Omental fat pad (tissue), 4 donors: ENCODE measurements around the gene TFRC. TPM values are rescaled to one million over a fixed set of nuclear protein-coding genes. Genes with fewer than 3 reads are reported as not detected.

Source experiments
- ATAC-seq: fragments of 150-250 bp; one replicate; pipeline ENCODE4 v1.9.1; 2016; ENCODE audit warnings: mild to moderate bottlenecking, moderate library complexity; ENCODE audit not compliant: low FRiP score
- DNase-seq: peaks from one replicate; pipeline ENCODE4 v3.0.0-alpha.2; 2019; ENCODE audit warnings: low spot score
- CTCF ChIP-seq, 3 donors: fragments of 450-650 bp; IDR thresholded peaks; one replicate each; pipeline ENCODE4 v1.5.1; 2016 to 2017; ENCODE audit warnings: antibody characterized with exemption in 3 of 3, mild to moderate bottlenecking in 3 of 3, moderate library complexity in 2 of 3
- total RNA-seq, 4 donors: library from RNA; depleted of rRNA; stranded (reverse); fragments of >200 nt; gene quantifications; one replicate each; pipeline ENCODE4 v1.1.0, GENCODE V29; 2016

TFRC gene
- 100 to 1,000 TPM; 144 to 333 (median 242) TPM for total RNA-seq

GRCh38 chr3:196081834-196082618 is at the start of gene TFRC:
Gene TFRC (minus strand): TSS chr3:196082090. CDS start chr3:196077099, 4,991 bp downstream.
- peak; percentile 99 for ATAC-seq
- peak; percentile 87 for DNase-seq
- no peak for TF ChIP-seq CTCF (IDR thresholded peaks at IDR 0.05)

GRCh38 chr3:196128172-196128843 is 46.4 kb upstream of the TFRC start:
- ATAC-seq = no peak
- no peak for DNase-seq

GRCh38 chr3:196127308-196128040 is 45.6 kb upstream of the TFRC start:
- DNase-seq (no peak), ATAC-seq (no peak)

More at GRCh38 chr3:196128172-196128843, 46.4 kb upstream of the TFRC start:
- no peak for TF ChIP-seq CTCF (IDR thresholded peaks at IDR 0.05)

GRCh38 chr3:196124608-196125007 is 42.7 kb upstream of the TFRC start:
- TF ChIP-seq CTCF (IDR thresholded peaks at IDR 0.05) = no peak
- ATAC-seq = no peak
- DNase-seq = no peak

More at GRCh38 chr3:196127308-196128040, 45.6 kb upstream of the TFRC start:
- TF ChIP-seq CTCF (IDR thresholded peaks at IDR 0.05) = no peak

GRCh38 chr3:196122688-196123046 is 40.8 kb upstream of the TFRC start:
- ATAC-seq = no peak
- TF ChIP-seq CTCF (IDR thresholded peaks at IDR 0.05) = no peak
- DNase-seq = no peak

- no peak for TF ChIP-seq CTCF (IDR thresholded peaks at IDR 0.05)
- DNase-seq (no peak), ATAC-seq (peak; percentile 64)
Measured at GRCh38 chr3:196122021-196122687, 40.3 kb upstream of the TFRC start.
